ENCODE data around the gene CDK10. TPM values are rescaled to one million over a fixed set of nuclear protein-coding genes. Genes with fewer than 3 reads are reported as not detected.

The CDK10 gene
- 52.6 TPM for total RNA-seq

DNA sequence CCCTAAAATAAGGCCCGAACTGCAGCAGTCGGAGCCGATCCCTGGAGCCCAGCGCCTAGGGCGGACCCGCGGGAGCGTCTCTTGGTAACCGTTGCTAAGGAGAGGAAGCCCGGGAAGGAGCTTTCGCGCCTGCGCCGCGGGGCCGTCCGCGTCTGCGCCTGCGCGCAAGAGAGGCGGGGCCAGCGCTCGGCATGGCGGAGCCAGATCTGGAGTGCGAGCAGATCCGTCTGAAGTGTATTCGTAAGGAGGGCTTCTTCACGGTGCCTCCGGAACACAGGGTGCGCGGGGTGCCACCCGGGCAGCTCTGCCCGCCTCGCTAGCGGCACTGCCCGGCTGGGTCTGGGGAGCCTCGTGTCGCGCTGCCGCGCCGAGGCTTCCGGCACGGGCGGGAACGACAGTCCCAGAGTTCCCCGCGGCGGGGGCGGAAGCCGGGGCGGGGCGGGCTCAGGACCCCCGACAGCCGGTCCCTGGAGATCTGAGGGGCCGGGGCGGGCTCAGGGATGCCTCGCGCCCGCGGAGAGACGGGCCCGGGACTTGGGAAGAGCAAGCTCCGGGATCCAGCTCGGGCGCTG is at the start of gene CDK10:
CDK10 (plus strand) TSS at position 170 of the 572 bp plus-strand sequence; CDS start at position 192, 22 bp downstream.

DNA sequence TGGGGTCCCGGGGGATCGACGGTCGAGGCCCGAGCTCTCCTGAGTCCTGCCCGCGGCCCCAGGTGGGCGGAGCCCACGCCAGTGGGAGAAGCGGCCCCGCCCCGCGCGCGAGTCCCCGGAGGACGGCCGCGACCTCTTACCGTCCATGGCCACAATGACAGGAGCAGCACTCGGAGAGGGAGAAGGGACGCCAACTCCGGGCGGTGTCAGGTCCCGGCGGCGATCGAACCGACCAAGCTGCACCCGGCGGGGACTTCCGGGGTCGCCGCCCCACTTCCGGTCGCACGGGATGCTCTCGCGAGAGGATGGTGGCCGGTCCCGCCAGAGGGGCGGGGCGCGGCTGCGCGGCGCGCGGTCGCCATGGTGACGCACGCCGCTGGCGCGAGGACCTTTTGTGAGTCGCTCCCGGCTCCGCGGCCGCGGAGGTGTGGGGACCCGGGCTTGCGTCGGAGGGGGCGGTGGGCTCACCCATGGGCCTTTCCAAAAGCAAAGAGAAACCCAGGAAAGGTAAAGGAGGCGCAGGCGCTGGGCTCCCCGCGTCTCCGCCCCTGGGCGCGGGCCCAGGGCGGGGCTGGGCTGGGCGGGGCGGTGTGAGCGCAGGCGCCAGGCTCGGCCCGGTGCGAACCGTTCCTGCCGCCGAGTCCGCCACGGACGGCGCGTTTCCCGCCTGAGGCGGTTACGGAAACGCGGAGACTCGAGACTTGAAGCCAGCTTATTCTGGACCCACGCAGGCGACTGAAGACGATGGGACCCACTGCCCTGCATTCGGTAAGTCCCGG is 28.9 kb upstream of the CDK10 start, which contains the start of the genes CHMP1A and SPATA33:
CHMP1A (minus strand) TSS at position 267 of the 779 bp plus-strand sequence; CDS start at position 147, 120 bp downstream.
SPATA33 (plus strand) TSS at position 395 of the 779 bp plus-strand sequence; CDS start at position 471, 76 bp downstream.

DNA sequence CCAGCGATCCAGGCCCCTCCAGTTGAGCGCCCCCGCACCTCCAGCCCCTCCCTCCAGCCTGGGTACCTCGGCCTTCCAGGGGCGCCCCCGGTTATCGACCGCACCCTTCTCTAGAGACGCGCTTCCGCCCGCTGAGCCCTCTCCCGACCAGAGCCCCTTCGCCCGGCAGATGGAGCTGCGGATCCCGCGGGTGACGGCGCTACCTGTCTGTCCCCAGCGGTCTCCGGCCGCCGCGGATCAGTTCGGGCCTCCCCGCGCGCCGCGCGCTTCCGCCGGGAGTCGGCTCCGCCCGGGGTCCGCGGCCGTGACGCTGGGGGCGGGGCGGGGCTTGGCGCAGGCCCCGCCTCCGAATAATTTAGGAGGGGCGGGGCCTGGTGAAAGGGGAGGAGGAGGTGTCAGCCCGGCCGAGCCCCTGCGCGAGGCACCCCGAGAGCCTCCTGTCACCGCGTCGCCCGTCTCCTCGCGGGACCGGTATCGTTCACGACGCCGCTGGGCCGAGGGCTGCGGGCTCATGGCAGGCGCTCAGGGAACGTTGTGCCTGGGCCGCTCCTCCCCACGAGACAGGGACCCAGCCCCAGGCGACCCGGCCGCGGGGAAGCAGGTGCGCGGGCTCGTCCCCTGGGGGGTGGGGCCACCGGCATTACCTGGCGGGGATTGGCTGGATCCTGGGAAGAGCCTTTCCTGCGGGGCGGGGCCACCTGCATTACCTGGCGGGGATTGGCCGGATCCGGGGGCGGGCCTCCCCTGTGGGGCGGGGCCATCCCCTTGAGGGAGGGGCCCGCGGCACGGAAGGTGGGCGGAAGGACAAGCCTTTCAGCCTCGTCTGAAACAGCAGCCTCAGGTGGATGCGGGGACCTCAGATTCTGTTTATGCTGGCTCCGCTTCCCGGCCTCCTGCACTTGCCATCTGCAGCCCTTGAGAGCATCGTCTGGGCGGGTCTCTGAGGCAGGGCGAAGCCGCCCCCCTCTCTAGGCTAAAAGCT is 15.2 kb downstream of the CDK10 start, which contains the start of gene SPATA2L:
SPATA2L (minus strand) TSS at position 281 of the 982 bp plus-strand sequence. CDS start 473 bp downstream, outside the sequence.

DNA sequence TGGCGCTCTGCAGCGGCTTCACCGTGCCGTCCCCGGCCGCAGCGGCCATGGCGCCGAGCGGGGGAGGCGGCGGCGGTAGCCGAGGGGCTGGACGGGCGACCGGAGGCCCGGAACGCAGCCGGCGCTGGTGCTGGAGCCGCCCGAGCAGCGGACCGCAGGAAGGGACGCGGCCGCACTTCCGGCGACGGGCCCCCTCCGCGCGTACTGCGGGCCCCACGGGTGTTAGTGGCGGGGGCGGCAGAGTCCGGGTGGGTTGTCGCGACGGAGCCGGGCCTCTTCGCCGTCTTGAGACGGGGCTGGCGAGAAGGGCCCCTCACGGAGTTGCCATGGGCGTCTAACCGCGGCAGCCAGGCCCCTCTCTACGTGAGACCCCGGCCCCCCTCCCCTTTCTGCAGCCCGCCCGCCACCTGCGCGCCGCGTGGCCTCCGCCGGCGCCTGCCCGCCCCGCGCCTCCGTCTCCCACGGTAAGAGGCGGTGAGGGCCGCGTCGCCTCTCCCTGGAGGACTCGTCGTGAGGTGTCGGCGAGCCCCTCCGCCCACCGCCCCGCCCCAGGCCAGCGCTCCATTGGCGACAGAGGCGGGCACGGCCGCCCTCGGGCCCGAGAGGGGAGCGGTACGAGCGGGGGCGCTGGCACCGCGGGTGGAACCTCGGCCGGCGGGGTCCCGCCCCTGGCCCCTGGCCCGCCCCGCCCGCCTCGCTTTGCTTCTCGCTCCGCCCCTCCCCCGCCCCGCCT is 34.5 kb downstream of the CDK10 start, which contains the start of the genes VPS9D1 and ZNF276:
VPS9D1 (minus strand) TSS at position 86 of the 733 bp plus-strand sequence; CDS start at position 49, 37 bp downstream.
ZNF276 (plus strand) TSS at position 725 of the 733 bp plus-strand sequence. CDS start 104 bp downstream, outside the sequence.

Other genes starting within 250 kb of the CDK10 start
- gene ANKRD11, start 196.1 kb upstream of the CDK10 start, total RNA-seq, result 82.9 TPM
- 163 TPM for gene SPG7, start 178.3 kb upstream of the CDK10 start, total RNA-seq
- 1,500 TPM for gene RPL13, start 126.0 kb upstream of the CDK10 start, total RNA-seq
- gene CPNE7, start 110.9 kb upstream of the CDK10 start, total RNA-seq, result 13.5 TPM
- gene DPEP1, start 73.0 kb upstream of the CDK10 start, total RNA-seq, result 4.1 TPM
- 81.4 TPM for gene CHMP1A, start 29.0 kb upstream of the CDK10 start, total RNA-seq
- 16.6 TPM for gene SPATA33, start 28.9 kb upstream of the CDK10 start, total RNA-seq
- 16.3 TPM for gene SPATA2L, start 15.0 kb downstream of the CDK10 start, total RNA-seq
- gene VPS9D1, start 34.2 kb downstream of the CDK10 start, total RNA-seq, result 17.8 TPM
- 38.2 TPM for gene ZNF276, start 34.8 kb downstream of the CDK10 start, total RNA-seq
- gene FANCA, start 130.0 kb downstream of the CDK10 start, total RNA-seq, result 30.7 TPM
- gene SPIRE2, start 141.8 kb downstream of the CDK10 start, total RNA-seq, result 33.5 TPM
- gene TCF25, start 186.9 kb downstream of the CDK10 start, total RNA-seq, result 186 TPM
- 10.3 TPM for gene MC1R, start 232.2 kb downstream of the CDK10 start, total RNA-seq
- gene TUBB3, start 236.7 kb downstream of the CDK10 start, total RNA-seq, result 2,642 TPM